ENCODE results near the gene S100A6. TPM values are rescaled to one million over a fixed set of nuclear protein-coding genes. Genes with fewer than 3 reads are reported as not detected.

The S100A6 gene
- total RNA-seq, 1 donor from 2014 or later, result 1.1 TPM

DNA sequence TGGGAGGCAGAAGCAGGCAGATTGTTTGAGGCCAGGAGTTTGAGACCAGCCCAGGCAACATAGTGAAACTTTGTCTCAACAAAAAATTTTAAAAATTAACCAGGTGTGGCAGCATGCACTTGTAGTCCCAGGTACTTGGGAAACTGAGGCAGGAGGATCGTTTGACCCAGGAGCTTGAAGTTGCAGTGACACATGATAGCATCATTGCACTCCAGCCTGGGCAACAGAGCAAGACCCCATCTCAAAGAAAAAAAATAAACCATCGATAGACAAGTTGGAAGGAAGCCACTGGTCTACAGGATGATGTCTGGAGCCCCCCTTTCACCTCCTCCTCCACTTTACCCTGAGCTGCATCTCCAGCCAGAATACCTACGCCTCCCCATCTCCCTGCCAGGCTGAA is 16.5 kb downstream of the S100A6 start:
- Mint-ChIP-seq H3K27me3 (ENCODE audit: unreplicated experiment) (no peaks in the 10 kb centered on the region), H3K36me3 (ENCODE audit: unreplicated experiment) (no peaks in the 10 kb centered on the region)

GRCh38 chr1:153515504-153516394 is 20.0 kb downstream of the S100A6 start:
- H3K4me1 Mint-ChIP-seq (ENCODE audit: unreplicated experiment), result peaks cover 41% of the 10 kb centered on the region
- H3K27me3 Mint-ChIP-seq (ENCODE audit: unreplicated experiment), result no peaks in the 10 kb centered on the region
- no peaks in the 10 kb centered on the region for H3K9me3 Mint-ChIP-seq (ENCODE audit: unreplicated experiment)
- H3K36me3 Mint-ChIP-seq (ENCODE audit: unreplicated experiment), result no peaks in the 10 kb centered on the region
- no peak for DNase-seq (ENCODE audit: extremely low spot score, unreplicated experiment)
- H3K27ac Mint-ChIP-seq (ENCODE audit: unreplicated experiment), result no peak overlapping the region
- no peak overlapping the region for H3K4me3 Mint-ChIP-seq (ENCODE audit: unreplicated experiment)
- TF ChIP-seq CTCF (IDR thresholded peaks at IDR 0.05), result no peak

More for the DNA sequence above, 16.5 kb downstream of the S100A6 start:
- no peak for DNase-seq (ENCODE audit: extremely low spot score, unreplicated experiment)
- no peak for TF ChIP-seq CTCF (IDR thresholded peaks at IDR 0.05)
- peaks cover 31% of the 10 kb centered on the region for H3K4me1 Mint-ChIP-seq (ENCODE audit: unreplicated experiment)
- no peaks in the 10 kb centered on the region for H3K9me3 Mint-ChIP-seq (ENCODE audit: unreplicated experiment)
- no peak overlapping the region for H3K4me3 Mint-ChIP-seq (ENCODE audit: unreplicated experiment)
- no peak overlapping the region for H3K27ac Mint-ChIP-seq (ENCODE audit: unreplicated experiment)

DNA sequence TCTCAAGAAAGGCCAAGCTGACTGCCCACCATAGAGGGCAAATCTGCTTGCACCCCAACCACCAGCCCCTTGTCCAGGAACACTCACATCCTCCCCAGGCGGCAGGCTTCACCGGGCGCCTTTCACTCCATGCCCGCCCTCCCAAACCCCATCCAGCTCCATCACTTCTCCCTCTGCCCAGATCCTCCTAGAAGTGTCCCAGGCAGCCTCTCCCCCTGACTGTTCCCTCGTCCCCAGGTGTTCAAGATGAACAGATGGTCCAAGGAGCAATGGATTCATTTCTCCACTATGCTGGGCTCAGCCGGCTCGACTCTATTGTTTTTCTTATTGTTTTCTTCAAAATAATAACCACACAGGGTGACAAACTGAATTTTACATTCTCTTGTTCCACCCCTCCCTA is 22.1 kb downstream of the S100A6 start:
- H3K27ac Mint-ChIP-seq (ENCODE audit: unreplicated experiment), result no peak overlapping the region

DNA sequence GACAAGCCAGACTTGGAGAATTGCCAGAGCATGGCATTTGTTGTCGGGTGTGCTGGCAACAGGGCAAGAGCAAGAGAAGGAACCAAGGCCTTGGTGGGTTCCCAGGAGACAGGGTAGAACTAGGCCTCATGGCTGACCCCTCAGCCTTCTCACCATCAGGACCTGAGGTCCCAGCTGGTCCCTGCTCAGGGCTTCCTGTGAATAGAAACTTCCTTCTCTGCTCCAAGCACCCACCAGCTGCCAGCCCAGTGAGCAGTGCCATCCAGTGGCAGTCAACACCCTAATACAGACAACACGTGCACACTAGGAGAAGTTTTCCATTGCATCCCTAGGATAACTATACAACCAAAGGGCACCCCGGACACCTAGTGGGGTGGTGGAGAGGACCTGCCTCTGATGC is 22.8 kb downstream of the S100A6 start:
- Mint-ChIP-seq H3K9me3 (ENCODE audit: unreplicated experiment) (no peaks in the 10 kb centered on the region), H3K4me3 (ENCODE audit: unreplicated experiment) (no peak overlapping the region), H3K36me3 (ENCODE audit: unreplicated experiment) (no peaks in the 10 kb centered on the region), H3K27ac (ENCODE audit: unreplicated experiment) (no peak overlapping the region), H3K4me1 (ENCODE audit: unreplicated experiment) (peaks cover 30% of the 10 kb centered on the region), H3K27me3 (ENCODE audit: unreplicated experiment) (no peaks in the 10 kb centered on the region)
- TF ChIP-seq CTCF (IDR thresholded peaks at IDR 0.05), result no peak
- no peak for DNase-seq (ENCODE audit: extremely low spot score, unreplicated experiment)

More for the DNA sequence above, 22.1 kb downstream of the S100A6 start:
- H3K27me3 Mint-ChIP-seq (ENCODE audit: unreplicated experiment), result no peaks in the 10 kb centered on the region
- TF ChIP-seq CTCF (IDR thresholded peaks at IDR 0.05), result no peak
- H3K4me1 Mint-ChIP-seq (ENCODE audit: unreplicated experiment), result peaks cover 36% of the 10 kb centered on the region
- DNase-seq (ENCODE audit: extremely low spot score, unreplicated experiment), result no peak
- no peak overlapping the region for H3K4me3 Mint-ChIP-seq (ENCODE audit: unreplicated experiment)
- no peaks in the 10 kb centered on the region for H3K9me3 Mint-ChIP-seq (ENCODE audit: unreplicated experiment)
- H3K36me3 Mint-ChIP-seq (ENCODE audit: unreplicated experiment), result no peaks in the 10 kb centered on the region

DNA sequence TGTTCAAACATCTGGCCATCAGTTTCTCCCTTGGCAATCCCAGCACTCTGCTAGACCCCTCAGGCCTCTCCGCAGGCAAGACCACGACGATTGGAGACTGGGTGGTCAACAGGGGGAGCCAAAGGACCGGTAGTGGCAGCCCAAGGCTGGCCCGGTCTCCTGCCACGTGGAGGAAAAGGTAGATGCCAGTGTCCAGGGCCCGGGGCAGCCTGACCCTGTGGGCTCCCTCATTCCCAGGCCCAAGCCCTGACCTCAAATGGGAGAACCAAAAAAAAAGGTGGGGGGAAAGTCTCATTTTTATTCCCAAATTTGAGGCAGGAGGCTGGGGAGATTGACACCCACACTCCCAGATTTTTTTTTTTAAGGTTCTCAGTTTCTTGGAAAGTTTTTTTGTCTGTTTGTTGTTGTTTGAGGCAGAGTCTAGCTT is 24.8 kb downstream of the S100A6 start:
- H3K27me3 Mint-ChIP-seq (ENCODE audit: unreplicated experiment), result no peaks in the 10 kb centered on the region
- peak overlapping the region; percentile 77 for H3K27ac Mint-ChIP-seq (ENCODE audit: unreplicated experiment)
- H3K36me3 Mint-ChIP-seq (ENCODE audit: unreplicated experiment), result no peaks in the 10 kb centered on the region
- H3K4me1 Mint-ChIP-seq (ENCODE audit: unreplicated experiment), result peaks cover 45% of the 10 kb centered on the region
- peak; percentile 95 for DNase-seq (ENCODE audit: extremely low spot score, unreplicated experiment)
- peak; percentile 99 for TF ChIP-seq CTCF (IDR thresholded peaks at IDR 0.05)
- no peak overlapping the region for H3K4me3 Mint-ChIP-seq (ENCODE audit: unreplicated experiment)
- no peaks in the 10 kb centered on the region for H3K9me3 Mint-ChIP-seq (ENCODE audit: unreplicated experiment)

All from osteocyte (in vitro differentiated cells).